HG03460 (cell line): ENCODE measurements around the gene ZNF366.

Source experiments
- ATAC-seq: cut with Tn5 transposase; IDR thresholded peaks from one replicate; pipeline ENCODE4 v1.9.1; 2021; ENCODE audit not compliant: unreplicated experiment

Gene ZNF366

GRCh38 chr5:72507231-72507906 is at the start of gene ZNF366:
ZNF366 (minus strand) TSS chr5:72507410; CDS start chr5:72461496, 45,914 bp downstream.
- ATAC-seq, result no peak

- no peak for ATAC-seq
These were observed 49.3 kb upstream of the ZNF366 start for GRCh38 chr5:72556351-72557166.

- ATAC-seq, result no peak
These were observed 48.7 kb upstream of the ZNF366 start for GRCh38 chr5:72555871-72556270.

- no peak for ATAC-seq
These were observed 47.7 kb upstream of the ZNF366 start for GRCh38 chr5:72554897-72555296.

- no peak for ATAC-seq
These were observed 44.9 kb upstream of the ZNF366 start for GRCh38 chr5:72552041-72552557.

- ATAC-seq, result no peak
These were observed 43.4 kb upstream of the ZNF366 start for GRCh38 chr5:72550595-72550994.

GRCh38 chr5:72543811-72544210 is 36.6 kb upstream of the ZNF366 start:
- no peak for ATAC-seq

GRCh38 chr5:72543365-72543764 is 36.2 kb upstream of the ZNF366 start:
- ATAC-seq, result no peak

GRCh38 chr5:72542695-72543094 is 35.5 kb upstream of the ZNF366 start:
- no peak for ATAC-seq

GRCh38 chr5:72541501-72542225 is 34.5 kb upstream of the ZNF366 start:
- no peak for ATAC-seq

GRCh38 chr5:72540759-72541438 is 33.7 kb upstream of the ZNF366 start:
- no peak for ATAC-seq

- no peak for ATAC-seq
These were observed 32.5 kb upstream of the ZNF366 start for GRCh38 chr5:72539726-72540125.

- no peak for ATAC-seq
These were observed 31.8 kb upstream of the ZNF366 start for GRCh38 chr5:72539038-72539437.

- ATAC-seq, result no peak
These were observed 30.0 kb upstream of the ZNF366 start for GRCh38 chr5:72537166-72537565.

GRCh38 chr5:72531496-72532190 is 24.4 kb upstream of the ZNF366 start:
- ATAC-seq, result no peak

GRCh38 chr5:72530196-72530595 is 23.0 kb upstream of the ZNF366 start:
- no peak for ATAC-seq

- no peak for ATAC-seq
These were observed 22.2 kb upstream of the ZNF366 start for GRCh38 chr5:72529383-72529782.

GRCh38 chr5:72525816-72526215 is 18.6 kb upstream of the ZNF366 start:
- ATAC-seq, result no peak

- ATAC-seq, result no peak
These were observed 16.9 kb upstream of the ZNF366 start for GRCh38 chr5:72523960-72524582.

GRCh38 chr5:72522607-72523006 is 15.4 kb upstream of the ZNF366 start:
- no peak for ATAC-seq
